Liver (tissue), 9 donors: ENCODE results near the gene CDH4. TPM values are rescaled to one million over a fixed set of nuclear protein-coding genes. Genes with fewer than 3 reads are reported as not detected.

ENCODE experiments used
- DNase-seq: peaks from one replicate; pipeline ENCODE4 v3.0.0-alpha.2; 2017; ENCODE audit warnings: low spot score
- H3K27ac ChIP-seq, 2 donors: one replicate each; pipeline ENCODE4 v1.7.0; 2013; ENCODE audit warnings: inconsistent platforms in 2 of 2, low read length in 2 of 2, control low read depth in 1 of 2, low read depth in 1 of 2, mild to moderate bottlenecking in 1 of 2
- H3K27me3 ChIP-seq, 4 donors: one replicate each; pipeline versions ENCODE4 v1.6.1 to v1.7.0; 2013; ENCODE audit warnings: low read length in 3 of 4, inconsistent platforms in 1 of 4, mild to moderate bottlenecking in 1 of 4, moderate library complexity in 1 of 4; ENCODE audit not compliant: control insufficient read depth in 4 of 4, insufficient read depth in 4 of 4
- H3K36me3 ChIP-seq, 4 donors: one replicate each; pipeline versions ENCODE4 v1.6.1 to v1.7.0; 2013; ENCODE audit warnings: low read length in 3 of 4, mild to moderate bottlenecking in 3 of 4, low read depth in 1 of 4, moderate library complexity in 1 of 4; ENCODE audit not compliant: control insufficient read depth in 4 of 4, insufficient read depth in 3 of 4
- H3K4me1 ChIP-seq, 4 donors: one replicate each; pipeline versions ENCODE4 v1.6.1 to v1.7.0; 2013; ENCODE audit warnings: low read length in 3 of 4, mild to moderate bottlenecking in 3 of 4, moderate library complexity in 1 of 4; ENCODE audit not compliant: control insufficient read depth in 4 of 4, insufficient read depth in 4 of 4
- H3K4me3 ChIP-seq, 3 donors: one replicate each; pipeline versions ENCODE4 v1.6.1 to v1.7.0; 2013; ENCODE audit warnings: low read length in 3 of 3, control low read depth in 1 of 3, low read depth in 1 of 3, mild to moderate bottlenecking in 1 of 3
- H3K9ac ChIP-seq, 2 donors: one replicate each; pipeline ENCODE4 v1.7.0; 2013; ENCODE audit warnings: low read length in 2 of 2, mild to moderate bottlenecking in 2 of 2, moderate library complexity in 2 of 2, control low read depth in 1 of 2, low read depth in 1 of 2
- H3K9me3 ChIP-seq, 4 donors: one replicate each; pipeline versions ENCODE4 v1.6.1 to v1.7.0; 2013; ENCODE audit warnings: low read length in 3 of 4; ENCODE audit not compliant: control insufficient read depth in 4 of 4
- FOXA1 ChIP-seq: IDR thresholded peaks from 2 replicates; pipeline ENCODE4 v1.6.1; 2016; ENCODE audit warnings: antibody characterized with exemption
- FOXA2 ChIP-seq: IDR thresholded peaks from 2 replicates; pipeline ENCODE4 v1.6.1; 2016; ENCODE audit warnings: antibody characterized with exemption
- GABPA ChIP-seq, 2 donors: IDR thresholded peaks in 1 of 2; conservative IDR thresholded peaks in 1 of 2; 2 replicates each; pipeline ENCODE4 v1.6.1; 2016; ENCODE audit warnings: antibody characterized with exemption in 2 of 2, mild to moderate bottlenecking in 1 of 2, moderate library complexity in 1 of 2
- HNF4A ChIP-seq, 2 donors: conservative IDR thresholded peaks; 2 replicates each; pipeline ENCODE4 v1.6.1; 2016; ENCODE audit warnings: antibody characterized with exemption in 2 of 2, mild to moderate bottlenecking in 2 of 2
- JUND ChIP-seq, 2 donors: IDR thresholded peaks; 2 replicates each; pipeline ENCODE4 v1.6.1; 2016; ENCODE audit warnings: antibody characterized with exemption in 2 of 2
- MAX ChIP-seq: IDR thresholded peaks from 2 replicates; pipeline ENCODE4 v1.6.1; 2016; ENCODE audit warnings: antibody characterized with exemption
- NR2F2 ChIP-seq: IDR thresholded peaks from 2 replicates; pipeline ENCODE4 v1.6.1; 2016; ENCODE audit warnings: antibody characterized with exemption
- RAD21 ChIP-seq, 2 donors: IDR thresholded peaks; 2 replicates each; pipeline ENCODE4 v1.6.1; 2016; ENCODE audit warnings: antibody characterized with exemption in 2 of 2, mild to moderate bottlenecking in 2 of 2
- RXRA ChIP-seq, 2 donors: IDR thresholded peaks; 2 replicates each; pipeline ENCODE4 v1.6.1; 2017 to 2018; ENCODE audit warnings: antibody characterized with exemption in 2 of 2, mild to moderate bottlenecking in 1 of 2
- SP1 ChIP-seq: IDR thresholded peaks from 2 replicates; pipeline ENCODE4 v1.6.1; 2018; ENCODE audit warnings: antibody characterized with exemption, mild to moderate bottlenecking
- TAF1 ChIP-seq: conservative IDR thresholded peaks from 2 replicates; pipeline ENCODE4 v1.6.1; 2016; ENCODE audit warnings: antibody characterized with exemption, mild to moderate bottlenecking
- YY1 ChIP-seq: IDR thresholded peaks from 2 replicates; pipeline ENCODE4 v1.6.1; 2016; ENCODE audit warnings: antibody characterized with exemption, mild to moderate bottlenecking
- WGBS: extraction: QIAGEN DNeasy Blood & Tissue Kit; methylation state at CpG from one replicate; pipeline ENCODE4 v1.1.7; 2013; 5-methylcytosine and 5-hydroxymethylcytosine counted together
- polyA plus RNA-seq, 2 donors: library from polyadenylated mRNA; stranded (reverse) in 1 of 2; unstranded in 1 of 2; fragments of 200-250 nt in 1 of 2; fragments of >200 nt in 1 of 2; fragmentation: Nextera tagmentation in 1 of 2; extraction: Ambion mirVana in 1 of 2; gene quantifications; one replicate each; pipeline versions ENCODE4 v1.2.1 to v1.2.3, GENCODE V29; 2013 to 2015
- total RNA-seq, 2 donors: library from RNA; depleted of rRNA; stranded (reverse); fragments of >200 nt; gene quantifications; one replicate each; pipeline ENCODE4 v1.2.3, GENCODE V29; 2014
- TF ChIP-seq, protein P1 (sequence below): IDR thresholded peaks from 2 replicates; pipeline ENCODE4 v1.6.1; 2016; ENCODE audit warnings: antibody characterized with exemption, mild to moderate bottlenecking
- TF ChIP-seq, protein P2 (sequence below): IDR thresholded peaks from 2 replicates; pipeline ENCODE4 v1.6.1; 2016; ENCODE audit warnings: antibody characterized with exemption
- donor health status: healthy.
- donor health status: healthy.
- donor health status: healthy.
- donor health status: healthy.
- donor health status: healthy.

CDH4 gene
- total and polyA plus RNA-seq, 4 donors = 0.03 to 0.25 (median 0.19) TPM; not detected in 1

DNA sequence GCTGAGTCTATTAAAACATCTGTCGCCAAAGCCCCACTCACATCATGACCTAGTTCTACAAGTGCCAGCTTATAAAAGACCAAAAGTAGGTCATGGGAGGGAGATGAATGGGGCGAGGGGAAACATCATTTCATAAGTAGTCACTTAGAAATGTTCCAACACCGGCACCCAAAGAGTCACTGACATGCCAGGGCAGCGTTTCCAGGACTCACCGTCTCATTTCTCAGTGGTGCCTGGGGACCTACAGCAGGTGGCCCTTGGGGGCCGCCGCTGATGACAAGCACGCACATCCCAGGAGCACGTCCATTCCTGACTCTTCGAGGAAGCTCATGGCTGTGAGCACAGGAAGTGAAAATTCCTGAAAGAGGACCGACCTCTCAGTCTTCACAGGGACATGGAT lies 260.4 kb downstream of the CDH4 start:
- no peak for TF ChIP-seq HNF4A (conservative IDR thresholded peaks at IDR 0.05)
- no peak for TF ChIP-seq TAF1
- no peak for TF ChIP-seq FOXA2
- no peak for TF ChIP-seq RAD21 (IDR thresholded peaks at IDR 0.05)
- TF ChIP-seq, protein P1, sequence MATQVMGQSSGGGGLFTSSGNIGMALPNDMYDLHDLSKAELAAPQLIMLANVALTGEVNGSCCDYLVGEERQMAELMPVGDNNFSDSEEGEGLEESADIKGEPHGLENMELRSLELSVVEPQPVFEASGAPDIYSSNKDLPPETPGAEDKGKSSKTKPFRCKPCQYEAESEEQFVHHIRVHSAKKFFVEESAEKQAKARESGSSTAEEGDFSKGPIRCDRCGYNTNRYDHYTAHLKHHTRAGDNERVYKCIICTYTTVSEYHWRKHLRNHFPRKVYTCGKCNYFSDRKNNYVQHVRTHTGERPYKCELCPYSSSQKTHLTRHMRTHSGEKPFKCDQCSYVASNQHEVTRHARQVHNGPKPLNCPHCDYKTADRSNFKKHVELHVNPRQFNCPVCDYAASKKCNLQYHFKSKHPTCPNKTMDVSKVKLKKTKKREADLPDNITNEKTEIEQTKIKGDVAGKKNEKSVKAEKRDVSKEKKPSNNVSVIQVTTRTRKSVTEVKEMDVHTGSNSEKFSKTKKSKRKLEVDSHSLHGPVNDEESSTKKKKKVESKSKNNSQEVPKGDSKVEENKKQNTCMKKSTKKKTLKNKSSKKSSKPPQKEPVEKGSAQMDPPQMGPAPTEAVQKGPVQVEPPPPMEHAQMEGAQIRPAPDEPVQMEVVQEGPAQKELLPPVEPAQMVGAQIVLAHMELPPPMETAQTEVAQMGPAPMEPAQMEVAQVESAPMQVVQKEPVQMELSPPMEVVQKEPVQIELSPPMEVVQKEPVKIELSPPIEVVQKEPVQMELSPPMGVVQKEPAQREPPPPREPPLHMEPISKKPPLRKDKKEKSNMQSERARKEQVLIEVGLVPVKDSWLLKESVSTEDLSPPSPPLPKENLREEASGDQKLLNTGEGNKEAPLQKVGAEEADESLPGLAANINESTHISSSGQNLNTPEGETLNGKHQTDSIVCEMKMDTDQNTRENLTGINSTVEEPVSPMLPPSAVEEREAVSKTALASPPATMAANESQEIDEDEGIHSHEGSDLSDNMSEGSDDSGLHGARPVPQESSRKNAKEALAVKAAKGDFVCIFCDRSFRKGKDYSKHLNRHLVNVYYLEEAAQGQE = no peak
- no peak for TF ChIP-seq JUND (IDR thresholded peaks at IDR 0.05)
- no peak for TF ChIP-seq FOXA1
- TF ChIP-seq GABPA (IDR thresholded peaks at IDR 0.05 in 1 of 2, conservative IDR thresholded peaks at IDR 0.05 in 1 of 2) = no peak
- TF ChIP-seq, protein P2, sequence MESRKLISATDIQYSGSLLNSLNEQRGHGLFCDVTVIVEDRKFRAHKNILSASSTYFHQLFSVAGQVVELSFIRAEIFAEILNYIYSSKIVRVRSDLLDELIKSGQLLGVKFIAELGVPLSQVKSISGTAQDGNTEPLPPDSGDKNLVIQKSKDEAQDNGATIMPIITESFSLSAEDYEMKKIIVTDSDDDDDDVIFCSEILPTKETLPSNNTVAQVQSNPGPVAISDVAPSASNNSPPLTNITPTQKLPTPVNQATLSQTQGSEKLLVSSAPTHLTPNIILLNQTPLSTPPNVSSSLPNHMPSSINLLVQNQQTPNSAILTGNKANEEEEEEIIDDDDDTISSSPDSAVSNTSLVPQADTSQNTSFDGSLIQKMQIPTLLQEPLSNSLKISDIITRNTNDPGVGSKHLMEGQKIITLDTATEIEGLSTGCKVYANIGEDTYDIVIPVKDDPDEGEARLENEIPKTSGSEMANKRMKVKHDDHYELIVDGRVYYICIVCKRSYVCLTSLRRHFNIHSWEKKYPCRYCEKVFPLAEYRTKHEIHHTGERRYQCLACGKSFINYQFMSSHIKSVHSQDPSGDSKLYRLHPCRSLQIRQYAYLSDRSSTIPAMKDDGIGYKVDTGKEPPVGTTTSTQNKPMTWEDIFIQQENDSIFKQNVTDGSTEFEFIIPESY = no peak
- no peak for TF ChIP-seq NR2F2
- TF ChIP-seq SP1 = no peak
- no peak for TF ChIP-seq RXRA (IDR thresholded peaks at IDR 0.05)
- no peak for TF ChIP-seq MAX
- no peak for TF ChIP-seq YY1
- Histone ChIP-seq H3K36me3 (no peaks in the 10 kb centered on the region), H3K27me3 (peaks cover 0 to 7% (median 1%) of the 10 kb centered on the region in 4 donors), H3K9me3 (no peaks in the 10 kb centered on the region), H3K4me1 (no peaks in the 10 kb centered on the region), H3K27ac (no peak overlapping the region), H3K9ac (no peak overlapping the region), H3K4me3 (no peak overlapping the region)
- no peak for DNase-seq
- 87% methylated on average over 11 of the region's 11 CpGs for WGBS

DNA sequence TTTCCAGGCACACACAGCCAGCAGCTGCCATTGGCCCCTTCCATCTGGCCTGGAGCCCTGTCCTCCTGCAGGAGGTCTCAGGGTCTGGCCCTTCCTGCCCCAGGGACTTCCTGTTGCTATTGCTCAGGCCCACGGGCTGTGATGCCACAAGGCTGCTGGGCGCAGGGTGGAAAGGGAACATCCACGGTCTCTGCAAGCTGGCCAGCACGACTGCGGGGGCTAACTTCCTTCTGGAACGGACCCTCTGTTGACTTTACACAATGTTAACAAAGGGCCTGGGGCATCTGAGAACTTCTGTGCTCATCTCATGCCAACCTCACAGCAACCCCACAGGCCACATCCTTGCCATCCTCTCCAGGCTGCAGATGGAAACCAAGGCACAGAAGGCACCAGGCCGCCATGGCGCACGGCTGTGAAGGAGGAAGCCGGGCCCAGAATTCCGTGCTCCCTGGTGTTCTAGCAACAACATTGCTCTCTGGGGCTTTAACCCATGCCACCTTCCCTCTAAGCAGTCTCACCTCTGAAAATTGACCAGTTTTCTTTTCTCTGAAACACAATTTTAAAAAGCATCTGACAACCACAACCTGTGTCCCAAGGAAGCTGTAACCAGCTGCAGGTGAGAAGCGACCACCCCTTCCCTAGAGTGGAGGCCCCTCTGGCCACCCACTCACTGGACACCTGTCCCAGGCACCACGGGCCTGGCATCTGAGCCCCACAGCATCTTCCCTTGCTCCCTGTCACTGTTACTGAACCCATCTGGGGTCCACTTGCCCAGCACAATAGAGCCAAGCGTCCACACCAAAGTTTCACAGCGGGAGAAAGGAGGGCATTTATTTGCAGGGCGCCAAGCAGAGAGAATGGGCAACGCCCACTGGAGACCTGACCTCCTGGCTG lies 261.3 kb downstream of the CDH4 start:
- Histone ChIP-seq H3K36me3 (no peaks in the 10 kb centered on the region), H3K4me3 (no peak overlapping the region), H3K9ac (no peak overlapping the region), H3K9me3 (no peaks in the 10 kb centered on the region), H3K27ac (no peak overlapping the region), H3K27me3 (peaks cover 0 to 7% (median 0%) of the 10 kb centered on the region in 4 donors), H3K4me1 (no peaks in the 10 kb centered on the region)
- no peak for DNase-seq
- no peak for TF ChIP-seq HNF4A (conservative IDR thresholded peaks at IDR 0.05)
- 75% methylated on average over 17 of the region's 17 CpGs for WGBS
